Hepatocyte (in vitro differentiated cells): Measurements from ENCODE around the gene IRX2. TPM values are rescaled to one million over a fixed set of nuclear protein-coding genes. Genes with fewer than 3 reads are reported as not detected.

Experiments
- DNase-seq: peaks from one replicate; pipeline ENCODE4 v3.0.0-alpha.2; 2016; ENCODE audit warnings: low spot score
- H2AFZ ChIP-seq: fragments of 200-600 bp; sonication (generic); 2 replicates; pipeline ENCODE4 v1.6.0; 2016; ENCODE audit warnings: antibody characterized with exemption, mild to moderate bottlenecking
- H3K27ac ChIP-seq: fragments of 200-600 bp; sonication (generic); 2 replicates; pipeline ENCODE4 v1.5.1; 2016; ENCODE audit warnings: mild to moderate bottlenecking
- H3K27me3 ChIP-seq: fragments of 200-600 bp; sonication (generic); 2 replicates; pipeline ENCODE4 v1.6.1; 2016
- H3K36me3 ChIP-seq: fragments of 200-600 bp; sonication (generic); replicated peaks from 2 replicates; pipeline ENCODE4 v1.5.1; 2016; ENCODE audit warnings: low read depth; ENCODE audit not compliant: insufficient read depth
- H3K4me1 ChIP-seq: fragments of 200-600 bp; sonication (generic); 2 replicates; pipeline ENCODE4 v1.5.1; 2016; ENCODE audit warnings: mild to moderate bottlenecking, moderate library complexity; ENCODE audit not compliant: insufficient read depth
- H3K4me2 ChIP-seq: fragments of 200-600 bp; sonication (generic); 2 replicates; pipeline ENCODE4 v1.6.0; 2016
- H3K4me3 ChIP-seq: fragments of 200-600 bp; sonication (generic); 2 replicates; pipeline ENCODE4 v1.5.1; 2016; ENCODE audit warnings: mild to moderate bottlenecking
- H3K79me2 ChIP-seq: fragments of 200-600 bp; sonication (generic); 2 replicates; pipeline ENCODE4 v1.6.0; 2017; ENCODE audit warnings: mild to moderate bottlenecking
- H3K9me2 ChIP-seq: fragments of 200-600 bp; sonication (generic); replicated peaks from 2 replicates; pipeline ENCODE4 v1.6.0; 2017; ENCODE audit warnings: mild to moderate bottlenecking; ENCODE audit not compliant: insufficient read depth
- H3K9me3 ChIP-seq: fragments of 200-600 bp; sonication (generic); 2 replicates; pipeline ENCODE4 v1.5.1; 2016; ENCODE audit warnings: low read depth, mild to moderate bottlenecking
- H4K20me1 ChIP-seq: fragments of 200-600 bp; sonication (generic); 2 replicates; pipeline ENCODE4 v1.6.0; 2016; ENCODE audit warnings: mild to moderate bottlenecking; ENCODE audit not compliant: insufficient read depth, poor library complexity, severe bottlenecking
- CTCF ChIP-seq: fragments of 200-600 bp; sonication (generic); IDR thresholded peaks from 2 replicates; pipeline ENCODE4 v1.5.1; 2016; ENCODE audit warnings: antibody characterized with exemption, mild to moderate bottlenecking; ENCODE audit not compliant: poor library complexity
- EZH2 ChIP-seq: fragments of 200-600 bp; sonication (generic); IDR thresholded peaks from 2 replicates; pipeline ENCODE4 v1.6.1; 2016; ENCODE audit warnings: antibody characterized with exemption, mild to moderate bottlenecking, borderline replicate concordance
- EZH2phosphoT487 ChIP-seq: fragments of 200-600 bp; sonication (generic); IDR thresholded peaks from one replicate; pipeline ENCODE4 v1.6.1; 2018; ENCODE audit warnings: antibody characterized with exemption, mild to moderate bottlenecking, low read depth, moderate library complexity; ENCODE audit not compliant: unreplicated experiment, severe bottlenecking
- WGBS: methylation state at CpG from one replicate; pipeline ENCODE4 v1.1.6; 2016; ENCODE audit warnings: low lambda C conversion rate; ENCODE audit errors: missing lambda C conversion rate; 5-methylcytosine and 5-hydroxymethylcytosine counted together
- polyA plus RNA-seq: library from polyadenylated mRNA; unstranded; fragments of >200 nt; fragmentation: Nextera tagmentation; extraction: Ambion mirVana; gene quantifications from 2 replicates; pipeline ENCODE4 v1.2.1, GENCODE V29; 2016
- total RNA-seq: library from RNA; depleted of rRNA; stranded (reverse); fragments of >200 nt; gene quantifications from 2 replicates; pipeline ENCODE4 v1.2.3, GENCODE V29; 2014

Gene IRX2
- total and polyA plus RNA-seq, 2 experiments from 2014 or later = 6.0 to 7.8 TPM

DNA sequence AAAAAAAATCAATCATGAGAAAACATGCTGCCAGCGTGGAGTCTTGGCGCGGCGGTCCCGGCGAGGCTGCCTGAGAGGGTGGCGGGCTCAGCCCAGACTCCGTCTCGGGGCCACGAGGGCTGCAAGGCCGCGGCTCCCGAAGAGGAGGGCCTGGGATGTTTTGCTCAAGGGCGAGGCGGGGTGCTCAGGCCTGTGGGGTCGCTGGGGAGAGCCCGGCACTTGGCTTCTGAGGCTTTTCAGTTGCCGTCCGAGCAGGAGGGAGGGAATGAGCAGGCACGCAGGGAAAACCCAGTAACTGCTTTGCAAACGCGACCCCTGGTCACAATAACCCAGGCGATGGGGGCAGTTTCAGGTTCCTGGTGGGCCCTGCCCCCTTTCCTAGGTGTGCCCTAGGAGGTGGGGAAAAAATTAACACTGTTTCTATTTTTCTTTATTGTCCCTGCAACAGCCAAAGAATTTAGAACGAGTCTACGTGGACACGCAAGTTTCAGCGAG, 3.2 kb upstream of the IRX2 start:
- Histone ChIP-seq H3K36me3 (no peaks in the 10 kb centered on the region), H3K79me2 (peaks cover 10% of the 10 kb centered on the region), H3K9me3 (no peaks in the 10 kb centered on the region), H3K4me1 (peaks cover 32% of the 10 kb centered on the region), H3K4me2 (peak overlapping the region; percentile 89), H2AFZ (peak overlapping the region; percentile 93), H3K9me2 (no peaks in the 10 kb centered on the region), H3K4me3 (no peak overlapping the region), H3K27ac (no peak overlapping the region), H4K20me1 (peaks cover 4% of the 10 kb centered on the region), H3K27me3 (peaks cover 77% of the 10 kb centered on the region)
- peak; percentile 11 for DNase-seq
- TF ChIP-seq EZH2phosphoT487 = no peak
- TF ChIP-seq CTCF = no peak
- no peak for TF ChIP-seq EZH2
- WGBS = 9% methylated on average over 27 of the region's 27 CpGs

- Histone ChIP-seq H3K9me2 (no peaks in the 10 kb centered on the region), H3K27me3 (peaks cover 73% of the 10 kb centered on the region), H3K9me3 (no peaks in the 10 kb centered on the region), H2AFZ (peak overlapping the region; percentile 93), H3K27ac (no peak overlapping the region), H4K20me1 (peaks cover 5% of the 10 kb centered on the region), H3K4me2 (peak overlapping the region; percentile 89), H3K4me3 (no peak overlapping the region), H3K36me3 (no peaks in the 10 kb centered on the region), H3K4me1 (peaks cover 32% of the 10 kb centered on the region), H3K79me2 (peaks cover 18% of the 10 kb centered on the region)
- peak; percentile 8 for DNase-seq
- 11% methylated on average over 29 of the region's 29 CpGs for WGBS
- TF ChIP-seq EZH2phosphoT487 (peak; percentile 90), CTCF (no peak)
These were observed 2.3 kb upstream of the IRX2 start for GRCh38 chr5:2753452-2754420.

GRCh38 chr5:2752821-2753439, 1.5 kb upstream of the IRX2 start:
- Histone ChIP-seq H3K9me3 (no peaks in the 10 kb centered on the region), H3K27ac (no peak overlapping the region), H3K4me2 (peak overlapping the region; percentile 89), H3K4me1 (peaks cover 32% of the 10 kb centered on the region), H4K20me1 (peaks cover 5% of the 10 kb centered on the region), H3K9me2 (no peaks in the 10 kb centered on the region), H3K4me3 (peak overlapping the region; percentile 43), H3K36me3 (no peaks in the 10 kb centered on the region), H3K27me3 (peaks cover 65% of the 10 kb centered on the region), H3K79me2 (peaks cover 20% of the 10 kb centered on the region), H2AFZ (peak overlapping the region; percentile 79)
- no peak for TF ChIP-seq EZH2phosphoT487
- no peak for TF ChIP-seq EZH2
- TF ChIP-seq CTCF = no peak
- WGBS = 11% methylated on average over 25 of the region's 34 CpGs
- peak; percentile 28 for DNase-seq
